GM12878 (cell line): ENCODE data around the gene CLASP2. TPM values are rescaled to one million over a fixed set of nuclear protein-coding genes. Genes with fewer than 3 reads are reported as not detected.
A peak's percentile ranks its signal among the peaks of the same experiment; 100 is the strongest.

Experiments used
- ATAC-seq: fragments of 200-7000 bp; cut with Tn5 transposase; 3 replicates; pipeline ENCODE4 v1.9.1; 2020; ENCODE audit warnings: mild to moderate bottlenecking, moderate library complexity
- BruUV-seq: library from RNA; stranded (reverse); fragments of 400-500 nt; replicated peaks from 2 replicates; lab custom pipeline; 2021; lab: Mats Ljungman, UMichigan
- CTCF ChIA-PET: fragments of 300-600 bp; sonication (Branson Sonifier 250); formaldehyde crosslinking; extraction: SDS; loops from one replicate; lab custom pipeline; 2021; ENCODE audit warnings: inconsistent platforms; lab: Yijun Ruan, JAX
- POLR2A ChIA-PET: fragments of 350-600 bp; formaldehyde crosslinking; extraction: SDS; loops from one replicate; lab custom pipeline; 2021; ENCODE audit warnings: inconsistent platforms; lab: Charles Lee
- RAD21 ChIA-PET: fragments of 300-600 bp; sonication (Branson Sonifier 250); formaldehyde crosslinking; loops from one replicate; lab custom pipeline; 2023; ENCODE audit warnings: antibody characterized with exemption; ENCODE audit not compliant: unreplicated experiment; lab: Charles Lee
- SMC1A ChIA-PET: fragments of 300-600 bp; sonication (Branson Sonifier 250); formaldehyde crosslinking; loops from one replicate; lab custom pipeline; 2023; ENCODE audit not compliant: unreplicated experiment, uncharacterized antibody; lab: Charles Lee
- DNase-seq: peaks from one replicate; pipeline ENCODE4 v3.0.0-alpha.2; 2011; ENCODE audit warnings: low read depth, low spot score
- FAIRE-seq: peaks from 3 replicates; lab custom pipeline; 2011; peaks lifted over from hg19 to GRCh38; lab: Jason Lieb, UNC
- H2AFZ ChIP-seq: 2 replicates; pipeline ENCODE4 v1.6.0; 2011; ENCODE audit warnings: low read depth, low read length, control low read depth; ENCODE audit not compliant: control insufficient read depth
- H3K27ac ChIP-seq: 2 replicates; pipeline ENCODE4 v1.5.1; 2011; ENCODE audit warnings: control low read depth; ENCODE audit not compliant: control insufficient read depth, insufficient read depth
- H3K27me3 ChIP-seq, 2 experiments: replicated peaks in 1 of 2; 2 replicates each; pipeline versions ENCODE4 v1.6.0 to v1.6.1; 2011; ENCODE audit warnings: low read length in 1 of 2; ENCODE audit not compliant: control insufficient read depth in 2 of 2, insufficient read depth in 2 of 2
- H3K36me3 ChIP-seq, 2 experiments: 2 replicates each; pipeline ENCODE4 v1.5.1; 2011; ENCODE audit warnings: low read length in 1 of 2; ENCODE audit not compliant: control insufficient read depth in 2 of 2, insufficient read depth in 2 of 2
- H3K4me1 ChIP-seq: 2 replicates; pipeline ENCODE4 v1.6.1; 2011; ENCODE audit warnings: mild to moderate bottlenecking, low read length, moderate library complexity, mixed read lengths; ENCODE audit not compliant: control insufficient read depth, insufficient read depth
- H3K4me2 ChIP-seq: 2 replicates; pipeline ENCODE4 v1.6.0; 2011; ENCODE audit warnings: control low read depth; ENCODE audit not compliant: control insufficient read depth, insufficient read depth
- H3K4me3 ChIP-seq: fragments of 200-600 bp; sonication (generic); 2 replicates; pipeline ENCODE4 v1.5.1; 2016
- H3K79me2 ChIP-seq: 2 replicates; pipeline ENCODE4 v1.6.0; 2011; ENCODE audit warnings: low read length; ENCODE audit not compliant: control insufficient read depth, insufficient read depth
- H3K9ac ChIP-seq: 2 replicates; pipeline ENCODE4 v1.8.0; 2011; ENCODE audit warnings: low read length, control low read depth, mixed read lengths; ENCODE audit not compliant: control insufficient read depth, insufficient read depth
- H3K9me3 ChIP-seq: replicated peaks from 3 replicates; pipeline ENCODE4 v1.5.1; 2011; ENCODE audit warnings: mild to moderate bottlenecking, low read length; ENCODE audit not compliant: control insufficient read depth, insufficient read depth
- H4K20me1 ChIP-seq: 2 replicates; pipeline ENCODE4 v1.6.0; 2011; ENCODE audit not compliant: control insufficient read depth, insufficient read depth
- JUNB ChIP-seq: IDR thresholded peaks from 2 replicates; pipeline ENCODE4 v1.6.1; 2016; ENCODE audit warnings: antibody characterized with exemption, mild to moderate bottlenecking
- MTA2 ChIP-seq: fragments of 450-650 bp; IDR thresholded peaks from 2 replicates; pipeline ENCODE4 v1.6.1; 2016; ENCODE audit warnings: low read depth, mild to moderate bottlenecking, moderate library complexity
- MXI1 ChIP-seq: fragments of 150-350 bp; IDR thresholded peaks from 2 replicates; pipeline ENCODE4 v1.6.1; 2011; ENCODE audit warnings: low read depth, mild to moderate bottlenecking, inconsistent platforms, low read length, improper control_type of control experiment
- RB1 ChIP-seq: fragments of 450-650 bp; formaldehyde crosslinking; IDR thresholded peaks from 2 replicates; pipeline ENCODE4 v1.6.1; 2017; ENCODE audit warnings: mild to moderate bottlenecking, borderline replicate concordance
- SPI1 ChIP-seq: IDR thresholded peaks from 2 replicates; pipeline ENCODE4 v1.6.1; 2011; ENCODE audit warnings: low read depth, mild to moderate bottlenecking, low read length, moderate library complexity, borderline replicate concordance; ENCODE audit not compliant: insufficient read depth
- YBX1 ChIP-seq: fragments of 450-650 bp; IDR thresholded peaks from 2 replicates; pipeline ENCODE4 v1.6.1; 2016; ENCODE audit warnings: antibody characterized with exemption
- ZNF384 ChIP-seq: IDR thresholded peaks from 2 replicates; pipeline ENCODE4 v1.6.1; 2012; ENCODE audit warnings: low read depth, mild to moderate bottlenecking, low read length, improper control_type of control experiment, borderline replicate concordance
- WGBS: methylation state at CpG from one replicate; pipeline ENCODE4 v1.1.6; 2016; ENCODE audit warnings: low lambda C conversion rate; ENCODE audit not compliant: insufficient replicate concordance, insufficient coverage; ENCODE audit errors: missing lambda C conversion rate; 5-methylcytosine and 5-hydroxymethylcytosine counted together
- in situ Hi-C: fragments of 300-500 bp; cut with MboI; formaldehyde crosslinking; loops from 9 replicates; pipeline ENCODE4 v1.14.3; 2018; ENCODE audit warnings: mixed read lengths
- intact Hi-C: fragments of 100-400 bp; cut with micrococcal nuclease; formaldehyde crosslinking; loops from one replicate; pipeline ENCODE4 v1.14.2; 2022; ENCODE audit not compliant: unreplicated experiment
- polyA plus RNA-seq, 11 experiments: library from polyadenylated mRNA; depleted of rRNA in 4 of 11; unstranded in 6 of 11; stranded (reverse) in 5 of 11; fragments of >200 nt; fragmentation: Nextera tagmentation in 4 of 11; fragmentation: Illumina TruSeq in 1 of 11; extraction: Ambion mirVana in 4 of 11; extraction: Trizol in 1 of 11; gene quantifications; 1 replicate in 1 of 11; 2 replicates in 10 of 11; pipeline versions ENCODE4 v1.2.1 to v1.2.3, GENCODE V29; 2011 to 2016; ENCODE audit warnings: inconsistent platforms in 2 of 11, missing spikeins in 2 of 11, low read depth in 1 of 11
- total RNA-seq, 4 experiments: library from RNA; depleted of rRNA in 3 of 4; stranded (reverse); fragments of >200 nt in 3 of 4; fragmentation: Illumina TruSeq in 1 of 4; extraction: Trizol in 1 of 4; gene quantifications; 2 replicates each; pipeline versions ENCODE4 v1.2.1 to v1.2.3, GENCODE V29; 2013 to 2021

CLASP2 gene
- total and polyA plus RNA-seq, 10 of the 15 experiments (the other 5 are each of a cell fraction or from before 2014, with no cell fraction given) = 4.0 to 38.3 (median 26.8) TPM

GRCh38 chr3:33575311-33575710 lies 142.7 kb downstream of the CLASP2 start:
- H2AFZ ChIP-seq = no peak overlapping the region
- FAIRE-seq = no peak
- CTCF ChIA-PET = no interaction called here
- peaks cover 3% of the 10 kb centered on the region; the same call in 1 of the 2 replicates for H3K4me1 ChIP-seq
- intact Hi-C loops (no loop called here), in situ Hi-C loops (no loop called here)
- RAD21 ChIA-PET = no interaction called here
- H3K27me3 ChIP-seq = no peaks in the 10 kb centered on the region
- H3K4me2 ChIP-seq = no peak overlapping the region
- POLR2A ChIA-PET = no interaction called here
- TF ChIP-seq JUNB (0 out of 2 replicates have a peak, but pooled peaks have one; percentile 8), RB1 (no peak), MTA2 (peak; percentile 36; the same call in 1 of the 2 replicates), YBX1 (no peak), SPI1 (peak; percentile 80)
- WGBS = 67% methylated on average over 1 of the region's 1 CpG
- BruUV-seq = no TSS peak
- ATAC-seq = peak; percentile 42; the same call in 2 of the 3 replicates
- no peaks in the 10 kb centered on the region for H3K79me2 ChIP-seq
- no peaks in the 10 kb centered on the region for H3K9me3 ChIP-seq
- no peak overlapping the region for H3K4me3 ChIP-seq
- no peaks in the 10 kb centered on the region for H4K20me1 ChIP-seq
- H3K36me3 ChIP-seq = peaks cover 0 to 15% of the 10 kb centered on the region in 2 experiments; a peak in 1 of 4 replicates
- SMC1A ChIA-PET = interaction anchor here (1.5 kb wide), 1 partner anchor 25 kb away, joined by 3 read pairs; no protein-coding TSS in a partner anchor
- no peak for DNase-seq
- no peak overlapping the region for H3K27ac ChIP-seq
- H3K9ac ChIP-seq = no peak overlapping the region

- 96% methylated on average over 3 of the region's 3 CpGs for WGBS
- ChIA-PET RAD21 (no interaction called here), CTCF (interaction anchor here (0.8 to 0.9 kb wide), 2 partner anchors 216 to 427 kb away, joined by 3 read pairs; no protein-coding TSS in a partner anchor), POLR2A (no interaction called here), SMC1A (interaction anchor here (0.7 to 1.6 kb wide), 2 partner anchors 14 to 426 kb away, joined by 4 read pairs; no protein-coding TSS in a partner anchor)
- H3K4me1 ChIP-seq = no peaks in the 10 kb centered on the region
- no peak for TF ChIP-seq ZNF384
- no peak for TF ChIP-seq MXI1
- no peaks in the 10 kb centered on the region for H3K79me2 ChIP-seq
- H3K27ac ChIP-seq = no peak overlapping the region
- DNase-seq (no peak), ATAC-seq (no peak), FAIRE-seq (no peak)
- no TSS peak for BruUV-seq
- no peaks in the 10 kb centered on the region for H4K20me1 ChIP-seq
- H3K27me3 ChIP-seq = no peaks in the 10 kb centered on the region
- intact Hi-C loops = no loop called here
- H3K4me3 ChIP-seq = no peak overlapping the region
- H2AFZ ChIP-seq = no peak overlapping the region
- H3K4me2 ChIP-seq = no peak overlapping the region
- H3K9ac ChIP-seq = no peak overlapping the region
- peaks cover 0 to 4% of the 10 kb centered on the region in 2 experiments; a peak in 1 of 4 replicates for H3K36me3 ChIP-seq
- H3K9me3 ChIP-seq = no peaks in the 10 kb centered on the region
- in situ Hi-C loops = no loop called here
Measured at GRCh38 chr3:33557829-33558228, 160.2 kb downstream of the CLASP2 start.
